Colonic mucosa (tissue), 4 donors: ENCODE results near the gene SNX30. TPM values are rescaled to one million over a fixed set of nuclear protein-coding genes. Genes with fewer than 3 reads are reported as not detected.

ENCODE experiments used
- DNase-seq: peaks from one replicate; pipeline ENCODE4 v3.0.0-alpha.2; 2020
- H3K27ac ChIP-seq: fragments of 200-600 bp; one replicate; pipeline ENCODE4 v1.8.0; 2021
- H3K27me3 ChIP-seq: fragments of 200-600 bp; one replicate; pipeline ENCODE4 v1.8.0; 2021
- H3K36me3 ChIP-seq: fragments of 200-600 bp; one replicate; pipeline ENCODE4 v1.8.0; 2021
- H3K4me1 ChIP-seq: fragments of 200-600 bp; one replicate; pipeline ENCODE4 v1.8.0; 2021; ENCODE audit warnings: mild to moderate bottlenecking
- H3K4me3 ChIP-seq: fragments of 200-600 bp; one replicate; pipeline ENCODE4 v1.8.0; 2021
- H3K9ac ChIP-seq, 2 donors: one replicate each; pipeline ENCODE4 v1.7.0; 2013; ENCODE audit warnings: control low read depth in 2 of 2, low read depth in 2 of 2, low read length in 2 of 2
- H3K9me3 ChIP-seq: fragments of 200-600 bp; one replicate; pipeline ENCODE4 v1.8.0; 2021
- intact Hi-C: fragments of 100-400 bp; cut with DNase I; formaldehyde crosslinking; loops from one replicate; pipeline ENCODE4 v1.14.1; 2022
- total RNA-seq, 2 donors: library from RNA; stranded (reverse); fragmentation: NEBNext Ultra II Directional in 1 of 2; extraction: Animal tissue kit (Norgen Biotek cat#: 25700) in 1 of 2; gene quantifications; one replicate each; pipeline ENCODE4 v1.2.1, GENCODE V29; 2021
- TF ChIP-seq, protein P1 (sequence below): fragments of 200-600 bp; IDR thresholded peaks from one replicate; pipeline ENCODE4 v1.8.0; 2022; ENCODE audit warnings: antibody characterized with exemption, mild to moderate bottlenecking
- donor health status: healthy.
- donor health status: DM: no; HTN: no; CAD: no.
- donor health status: DM: no; HTN: no; CAD: no.

The SNX30 gene
- total RNA-seq, 2 donors from 2014 or later: 17.1 to 30.3 TPM

DNA sequence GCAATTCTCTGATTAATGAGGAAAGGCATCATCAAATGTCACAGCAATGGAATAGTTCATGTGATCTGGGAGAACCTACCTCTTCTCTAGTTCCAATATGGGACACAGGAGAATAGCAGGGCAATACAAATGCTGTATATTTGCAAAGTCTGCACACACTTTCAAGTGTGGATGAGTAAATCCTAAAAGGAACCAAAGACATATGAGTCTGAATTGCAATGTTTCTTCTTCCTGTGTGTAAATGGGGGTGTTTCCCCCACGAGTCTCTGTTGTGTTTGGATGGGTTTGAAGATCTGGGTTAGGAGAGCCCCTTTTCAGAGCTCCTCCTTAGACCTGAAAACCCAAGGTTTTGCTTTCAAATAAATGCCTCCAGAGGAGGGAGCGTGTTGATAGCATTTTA is 113.2 kb downstream of the SNX30 start:
- H3K27ac ChIP-seq: no peak overlapping the region
- no peaks in the 10 kb centered on the region for H3K9me3 ChIP-seq
- intact Hi-C loops: no loop called here
- H3K9ac ChIP-seq: no peak overlapping the region
- no peaks in the 10 kb centered on the region for H3K27me3 ChIP-seq
- no peaks in the 10 kb centered on the region for H3K36me3 ChIP-seq
- TF ChIP-seq, protein P1, sequence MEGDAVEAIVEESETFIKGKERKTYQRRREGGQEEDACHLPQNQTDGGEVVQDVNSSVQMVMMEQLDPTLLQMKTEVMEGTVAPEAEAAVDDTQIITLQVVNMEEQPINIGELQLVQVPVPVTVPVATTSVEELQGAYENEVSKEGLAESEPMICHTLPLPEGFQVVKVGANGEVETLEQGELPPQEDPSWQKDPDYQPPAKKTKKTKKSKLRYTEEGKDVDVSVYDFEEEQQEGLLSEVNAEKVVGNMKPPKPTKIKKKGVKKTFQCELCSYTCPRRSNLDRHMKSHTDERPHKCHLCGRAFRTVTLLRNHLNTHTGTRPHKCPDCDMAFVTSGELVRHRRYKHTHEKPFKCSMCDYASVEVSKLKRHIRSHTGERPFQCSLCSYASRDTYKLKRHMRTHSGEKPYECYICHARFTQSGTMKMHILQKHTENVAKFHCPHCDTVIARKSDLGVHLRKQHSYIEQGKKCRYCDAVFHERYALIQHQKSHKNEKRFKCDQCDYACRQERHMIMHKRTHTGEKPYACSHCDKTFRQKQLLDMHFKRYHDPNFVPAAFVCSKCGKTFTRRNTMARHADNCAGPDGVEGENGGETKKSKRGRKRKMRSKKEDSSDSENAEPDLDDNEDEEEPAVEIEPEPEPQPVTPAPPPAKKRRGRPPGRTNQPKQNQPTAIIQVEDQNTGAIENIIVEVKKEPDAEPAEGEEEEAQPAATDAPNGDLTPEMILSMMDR: no peak
- DNase-seq: no peak
- no peak overlapping the region for H3K4me3 ChIP-seq
- H3K4me1 ChIP-seq: peaks cover 6% of the 10 kb centered on the region

- Histone ChIP-seq H3K36me3 (no peaks in the 10 kb centered on the region), H3K9me3 (no peaks in the 10 kb centered on the region), H3K4me3 (no peak overlapping the region), H3K4me1 (peaks cover 6% of the 10 kb centered on the region), H3K9ac (no peak overlapping the region), H3K27ac (no peak overlapping the region), H3K27me3 (no peaks in the 10 kb centered on the region)
- DNase-seq: no peak
- intact Hi-C loops: no loop called here
- TF ChIP-seq, protein P1: no peak
Measured at GRCh38 chr9:112864403-112864802, 113.8 kb downstream of the SNX30 start.

GRCh38 chr9:112864982-112865381 is 114.4 kb downstream of the SNX30 start:
- Histone ChIP-seq H3K4me1 (peaks cover 6% of the 10 kb centered on the region), H3K4me3 (no peak overlapping the region), H3K9ac (no peak overlapping the region), H3K9me3 (no peaks in the 10 kb centered on the region), H3K27ac (no peak overlapping the region), H3K36me3 (no peaks in the 10 kb centered on the region), H3K27me3 (no peaks in the 10 kb centered on the region)
- TF ChIP-seq, protein P1: no peak
- intact Hi-C loops: no loop called here
- DNase-seq: no peak

DNA sequence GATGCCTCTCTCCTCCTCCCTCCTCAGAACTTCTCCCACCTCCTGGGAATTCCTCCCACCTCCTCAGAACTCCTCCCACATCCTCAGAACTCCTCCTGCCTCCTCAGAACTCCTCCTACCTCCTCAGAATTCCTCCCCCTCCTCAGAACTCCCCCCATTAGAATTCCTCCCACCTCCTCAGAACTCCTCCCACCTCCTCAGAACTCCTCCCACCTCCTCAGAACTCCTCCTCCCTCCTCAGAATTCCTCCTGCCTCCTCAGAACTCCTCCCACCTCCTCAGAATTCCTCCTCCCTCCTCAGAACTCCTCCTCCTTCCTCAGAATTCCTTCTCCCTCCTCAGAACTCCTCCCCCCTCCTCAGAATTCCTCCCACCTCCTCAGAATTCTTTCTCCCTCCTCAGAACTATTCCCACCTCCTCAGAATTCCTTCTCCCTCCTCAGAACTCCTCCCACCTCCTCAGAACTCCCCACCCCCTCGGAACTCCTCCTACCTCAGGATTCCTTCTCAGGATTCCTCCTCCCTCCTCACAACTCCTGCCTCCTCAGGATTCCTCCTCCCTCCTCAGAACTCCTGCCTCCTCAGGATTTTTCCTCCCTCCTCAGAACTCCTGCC is 116.2 kb downstream of the SNX30 start:
- Histone ChIP-seq H3K27me3 (no peaks in the 10 kb centered on the region), H3K4me3 (no peak overlapping the region), H3K4me1 (peaks cover 6% of the 10 kb centered on the region), H3K27ac (no peak overlapping the region), H3K9me3 (no peaks in the 10 kb centered on the region), H3K36me3 (no peaks in the 10 kb centered on the region), H3K9ac (no peak overlapping the region)
- DNase-seq: peak; percentile 34
- intact Hi-C loops: no loop called here
- TF ChIP-seq, protein P1: no peak

DNA sequence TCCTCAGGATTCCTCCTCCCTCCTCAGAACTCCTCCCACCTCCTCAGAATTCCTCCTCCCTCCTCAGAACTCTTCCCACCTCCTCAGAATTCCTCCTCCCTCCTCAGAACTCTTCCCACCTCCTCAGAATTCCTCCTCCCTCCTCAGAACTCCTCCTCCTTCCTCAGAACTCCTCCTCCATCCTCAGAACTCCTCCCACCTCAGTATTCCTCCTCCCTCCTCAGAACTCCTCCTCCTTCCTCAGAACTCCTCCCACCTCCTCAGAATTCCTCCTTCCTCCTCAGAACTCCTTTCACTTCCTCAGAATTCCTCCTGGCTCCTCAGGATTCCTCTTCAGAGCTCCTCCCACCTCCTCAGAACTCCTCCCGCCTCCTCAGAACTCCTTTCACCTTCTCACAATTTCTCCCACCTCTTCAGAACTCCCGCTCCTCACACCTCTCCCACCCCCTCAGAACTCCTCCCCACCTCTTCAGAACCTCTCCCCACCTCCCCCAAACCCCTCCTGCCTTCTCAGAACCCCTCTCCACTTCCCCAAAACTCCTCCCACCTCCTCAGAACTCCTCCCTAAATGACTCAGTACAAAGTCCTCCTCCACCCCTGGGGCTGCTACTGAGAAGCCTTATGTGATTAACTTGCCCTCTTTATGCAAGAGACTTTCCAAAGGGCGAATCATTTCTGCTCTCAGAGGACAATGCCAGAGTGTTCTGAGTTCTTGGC is 116.9 kb downstream of the SNX30 start:
- Histone ChIP-seq H3K36me3 (no peaks in the 10 kb centered on the region), H3K9ac (no peak overlapping the region), H3K4me3 (no peak overlapping the region), H3K27me3 (no peaks in the 10 kb centered on the region), H3K4me1 (peaks cover 6% of the 10 kb centered on the region), H3K9me3 (no peaks in the 10 kb centered on the region), H3K27ac (peak overlapping the region; percentile 37)
- TF ChIP-seq, protein P1: no peak
- peak; percentile 68 for DNase-seq
- intact Hi-C loops: no loop called here
